K562 (cell line): ENCODE results near the gene MIDN. TPM values are rescaled to one million over a fixed set of nuclear protein-coding genes. Genes with fewer than 3 reads are reported as not detected.
A peak's percentile ranks its signal among the peaks of the same experiment; 100 is the strongest.

Experiments
- EGR1 ChIP-seq: fragments of 450-650 bp; conservative IDR thresholded peaks from 2 replicates; pipeline ENCODE4 v1.6.1; 2017; ENCODE audit warnings: mild to moderate bottlenecking
- GABPB1 ChIP-seq: sonication (generic); formaldehyde crosslinking; IDR thresholded peaks from 2 replicates; pipeline ENCODE4 v1.8.0; 2022; ENCODE audit warnings: mild to moderate bottlenecking, missing genetic modification reagents
- HDAC3 ChIP-seq: fragments of 450-650 bp; IDR thresholded peaks from 2 replicates; pipeline ENCODE4 v1.6.1; 2018; ENCODE audit warnings: borderline replicate concordance, mild to moderate bottlenecking, moderate library complexity; ENCODE audit not compliant: partially characterized antibody
- HMGN3 ChIP-seq: IDR thresholded peaks from 2 replicates; pipeline ENCODE4 v1.6.1; 2011; ENCODE audit warnings: borderline replicate concordance, low read depth, mild to moderate bottlenecking, mixed read lengths, low read length; ENCODE audit not compliant: insufficient read length; ENCODE audit errors: extremely low read depth
- L3MBTL2 ChIP-seq: fragments of 450-650 bp; IDR thresholded peaks from 2 replicates; pipeline ENCODE4 v1.6.1; 2016; ENCODE audit warnings: mild to moderate bottlenecking, moderate library complexity
- NRF1 ChIP-seq, 2 experiments: fragments of 450-650 bp; IDR thresholded peaks in 1 of 2; conservative IDR thresholded peaks in 1 of 2; 2 replicates each; pipeline ENCODE4 v1.6.1; 2014; ENCODE audit warnings: mild to moderate bottlenecking in 2 of 2
- RBFOX2 ChIP-seq: fragments of 200-400 bp; formaldehyde crosslinking; IDR thresholded peaks from 2 replicates; pipeline ENCODE4 v1.6.1; 2017; ENCODE audit warnings: low read depth, mild to moderate bottlenecking, low read length, moderate library complexity
- SAFB ChIP-seq: fragments of 200-400 bp; formaldehyde crosslinking; IDR thresholded peaks from 2 replicates; pipeline ENCODE4 v1.6.1; 2017; ENCODE audit warnings: low read depth, low read length, borderline replicate concordance
- TBP ChIP-seq: optimal IDR thresholded peaks from 2 replicates; pipeline ENCODE3; 2011; ENCODE audit warnings: low read depth, low read length, improper control_type of control experiment
- ZFX ChIP-seq: sonication (generic); formaldehyde crosslinking; IDR thresholded peaks from 2 replicates; pipeline ENCODE4 v1.8.0; 2022; ENCODE audit warnings: mild to moderate bottlenecking, missing genetic modification reagents, moderate library complexity
- ZNF124 ChIP-seq: sonication (generic); formaldehyde crosslinking; IDR thresholded peaks from 2 replicates; pipeline ENCODE4 v1.8.1; 2022; ENCODE audit warnings: missing genetic modification reagents
- ZNF23 ChIP-seq: fragments of 250-450 bp; sonication (Bioruptor Pico); IDR thresholded peaks from 2 replicates; pipeline ENCODE4 v1.4.0; 2020; ENCODE audit warnings: mild to moderate bottlenecking
- polyA plus RNA-seq, 8 experiments: library from polyadenylated mRNA; depleted of rRNA in 4 of 8; stranded (reverse) in 5 of 8; unstranded in 3 of 8; fragments of >200 nt; fragmentation: Nextera tagmentation in 2 of 8; fragmentation: Illumina TruSeq in 1 of 8; extraction: Ambion mirVana in 2 of 8; extraction: Trizol in 1 of 8; gene quantifications; 2 replicates each; pipeline versions ENCODE4 v1.2.1 to v1.2.3, GENCODE V29; 2011 to 2014; ENCODE audit warnings: inconsistent platforms in 1 of 8, missing spikeins in 1 of 8
- total RNA-seq, 7 experiments: library from RNA; depleted of rRNA in 6 of 7; stranded (reverse); fragments of >200 nt in 6 of 7; fragmentation: Illumina TruSeq in 2 of 7; extraction: Trizol in 2 of 7; gene quantifications; 2 replicates each; pipeline versions ENCODE4 v1.2.1 to v1.2.3, GENCODE V29; 2011 to 2021; ENCODE audit warnings: low replicate concordance in 1 of 7
- TF ChIP-seq, protein P1 (sequence below): conservative IDR thresholded peaks from 2 replicates; pipeline ENCODE4 v1.6.1; 2011; ENCODE audit warnings: low read depth, mild to moderate bottlenecking, low read length; ENCODE audit not compliant: control insufficient read depth
- TF ChIP-seq, protein P2 (sequence below), 2 experiments: fragments of 450-650 bp in 1 of 2; sonication (generic) in 1 of 2; formaldehyde crosslinking in 1 of 2; IDR thresholded peaks in 1 of 2; conservative IDR thresholded peaks in 1 of 2; 2 replicates each; pipeline versions ENCODE4 v1.6.1 to v1.8.1; 2016 to 2023; ENCODE audit warnings: mild to moderate bottlenecking in 2 of 2, moderate library complexity in 2 of 2, inconsistent platforms in 1 of 2, missing genetic modification reagents in 1 of 2
- TF ChIP-seq, protein P3 (sequence below): sonication (generic); formaldehyde crosslinking; IDR thresholded peaks from 2 replicates; pipeline ENCODE4 v1.9.0; 2022; ENCODE audit warnings: mild to moderate bottlenecking, missing genetic modification reagents
- TF ChIP-seq, protein P4 (sequence below), 2 experiments: IDR thresholded peaks; 2 replicates each; pipeline ENCODE4 v1.6.1; 2012; ENCODE audit warnings: improper control_type of control experiment in 2 of 2, low read depth in 2 of 2, low read length in 2 of 2, borderline replicate concordance in 1 of 2
- TF ChIP-seq, protein P5 (sequence below): sonication (generic); formaldehyde crosslinking; IDR thresholded peaks from 2 replicates; pipeline ENCODE4 v1.8.0; 2022; ENCODE audit warnings: mild to moderate bottlenecking, missing genetic modification reagents, borderline replicate concordance

MIDN gene
- total and polyA plus RNA-seq, 9 of the 15 experiments (the other 6 are each of a cell fraction or from before 2014, with no cell fraction given) = 0.17 to 120 (median 10.1) TPM

DNA sequence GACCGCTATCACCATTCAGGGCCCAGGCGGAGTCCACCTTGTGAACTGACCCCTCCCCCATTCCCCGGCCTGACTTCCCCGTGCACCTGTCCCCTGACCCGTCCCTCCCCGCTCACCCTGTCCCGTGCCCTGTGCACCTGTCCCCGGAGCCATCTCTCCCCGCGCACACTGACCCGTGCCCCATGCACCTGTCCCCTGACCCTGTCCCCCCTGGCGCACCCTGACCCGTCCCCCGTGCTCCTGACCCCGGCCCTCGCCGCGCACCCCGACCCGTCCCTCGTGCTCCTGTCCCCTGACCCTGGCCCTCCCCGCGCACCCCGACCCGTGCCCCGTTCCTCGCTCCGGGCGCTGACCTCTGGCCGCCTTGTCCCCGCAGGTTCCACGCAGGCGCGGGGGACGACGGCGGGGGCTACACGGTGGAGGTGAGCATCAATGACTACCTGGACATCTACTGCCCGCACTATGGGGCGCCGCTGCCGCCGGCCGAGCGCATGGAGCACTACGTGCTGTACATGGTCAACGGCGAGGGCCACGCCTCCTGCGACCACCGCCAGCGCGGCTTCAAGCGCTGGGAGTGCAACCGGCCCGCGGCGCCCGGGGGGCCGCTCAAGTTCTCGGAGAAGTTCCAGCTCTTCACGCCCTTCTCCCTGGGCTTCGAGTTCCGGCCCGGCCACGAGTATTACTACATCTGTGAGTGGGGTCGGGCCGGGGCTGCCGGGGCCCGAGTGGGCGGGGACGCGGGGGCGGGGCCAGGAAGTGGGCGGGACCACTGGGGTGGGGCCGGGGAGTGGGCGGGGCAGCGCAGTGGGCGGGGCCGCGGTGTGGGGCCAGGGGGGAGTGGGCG is 47.0 kb downstream of the MIDN start (continued):
- TF ChIP-seq, protein P1, sequence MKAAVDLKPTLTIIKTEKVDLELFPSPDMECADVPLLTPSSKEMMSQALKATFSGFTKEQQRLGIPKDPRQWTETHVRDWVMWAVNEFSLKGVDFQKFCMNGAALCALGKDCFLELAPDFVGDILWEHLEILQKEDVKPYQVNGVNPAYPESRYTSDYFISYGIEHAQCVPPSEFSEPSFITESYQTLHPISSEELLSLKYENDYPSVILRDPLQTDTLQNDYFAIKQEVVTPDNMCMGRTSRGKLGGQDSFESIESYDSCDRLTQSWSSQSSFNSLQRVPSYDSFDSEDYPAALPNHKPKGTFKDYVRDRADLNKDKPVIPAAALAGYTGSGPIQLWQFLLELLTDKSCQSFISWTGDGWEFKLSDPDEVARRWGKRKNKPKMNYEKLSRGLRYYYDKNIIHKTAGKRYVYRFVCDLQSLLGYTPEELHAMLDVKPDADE = 0 out of 2 replicates have a peak, but pooled peaks have one; percentile 40
- peak; percentile 69 to 76 for TF ChIP-seq NRF1 (conservative IDR thresholded peaks at IDR 0.05 in 1 of 2, IDR thresholded peaks at IDR 0.05 in 1 of 2)
- peak; percentile 7 for TF ChIP-seq HMGN3
- 0 out of 2 replicates have a peak, but pooled peaks have one; percentile 61 for TF ChIP-seq ZNF124 (CRISPR knock-in tag)
- peak; percentile 41; the same call in 1 of the 2 replicates for TF ChIP-seq GABPB1 (CRISPR knock-in tag)
- TF ChIP-seq ZFX (CRISPR knock-in tag) = peak; percentile 37; the same call in 1 of the 2 replicates
- TF ChIP-seq L3MBTL2 = peak; percentile 82
- no peak for TF ChIP-seq HDAC3
- TF ChIP-seq, protein P2, sequence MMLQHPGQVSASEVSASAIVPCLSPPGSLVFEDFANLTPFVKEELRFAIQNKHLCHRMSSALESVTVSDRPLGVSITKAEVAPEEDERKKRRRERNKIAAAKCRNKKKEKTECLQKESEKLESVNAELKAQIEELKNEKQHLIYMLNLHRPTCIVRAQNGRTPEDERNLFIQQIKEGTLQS (IDR thresholded peaks at IDR 0.05) = no peak
- TF ChIP-seq, protein P2 (CRISPR knock-in tag; conservative IDR thresholded peaks at IDR 0.05) = no peak
- TF ChIP-seq EGR1 = peak; percentile 62
- TF ChIP-seq, protein P3, sequence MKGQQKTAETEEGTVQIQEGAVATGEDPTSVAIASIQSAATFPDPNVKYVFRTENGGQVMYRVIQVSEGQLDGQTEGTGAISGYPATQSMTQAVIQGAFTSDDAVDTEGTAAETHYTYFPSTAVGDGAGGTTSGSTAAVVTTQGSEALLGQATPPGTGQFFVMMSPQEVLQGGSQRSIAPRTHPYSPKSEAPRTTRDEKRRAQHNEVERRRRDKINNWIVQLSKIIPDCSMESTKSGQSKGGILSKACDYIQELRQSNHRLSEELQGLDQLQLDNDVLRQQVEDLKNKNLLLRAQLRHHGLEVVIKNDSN = peak; percentile 37; the same call in 1 of the 2 replicates
- peak; percentile 40; the same call in 1 of the 2 replicates for TF ChIP-seq RBFOX2
- TF ChIP-seq, protein P4, sequence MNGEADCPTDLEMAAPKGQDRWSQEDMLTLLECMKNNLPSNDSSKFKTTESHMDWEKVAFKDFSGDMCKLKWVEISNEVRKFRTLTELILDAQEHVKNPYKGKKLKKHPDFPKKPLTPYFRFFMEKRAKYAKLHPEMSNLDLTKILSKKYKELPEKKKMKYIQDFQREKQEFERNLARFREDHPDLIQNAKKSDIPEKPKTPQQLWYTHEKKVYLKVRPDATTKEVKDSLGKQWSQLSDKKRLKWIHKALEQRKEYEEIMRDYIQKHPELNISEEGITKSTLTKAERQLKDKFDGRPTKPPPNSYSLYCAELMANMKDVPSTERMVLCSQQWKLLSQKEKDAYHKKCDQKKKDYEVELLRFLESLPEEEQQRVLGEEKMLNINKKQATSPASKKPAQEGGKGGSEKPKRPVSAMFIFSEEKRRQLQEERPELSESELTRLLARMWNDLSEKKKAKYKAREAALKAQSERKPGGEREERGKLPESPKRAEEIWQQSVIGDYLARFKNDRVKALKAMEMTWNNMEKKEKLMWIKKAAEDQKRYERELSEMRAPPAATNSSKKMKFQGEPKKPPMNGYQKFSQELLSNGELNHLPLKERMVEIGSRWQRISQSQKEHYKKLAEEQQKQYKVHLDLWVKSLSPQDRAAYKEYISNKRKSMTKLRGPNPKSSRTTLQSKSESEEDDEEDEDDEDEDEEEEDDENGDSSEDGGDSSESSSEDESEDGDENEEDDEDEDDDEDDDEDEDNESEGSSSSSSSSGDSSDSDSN (IDR thresholded peaks at IDR 0.05; ENCODE audit: borderline replicate concordance in 1 of 2, low read depth in 2 of 2, low read length in 2 of 2) = peak in 1 of 2 experiments; percentile 92; a peak in 2 of 4 replicates
- no peak for TF ChIP-seq ZNF23 (CRISPR knock-in tag)
- TF ChIP-seq, protein P5, sequence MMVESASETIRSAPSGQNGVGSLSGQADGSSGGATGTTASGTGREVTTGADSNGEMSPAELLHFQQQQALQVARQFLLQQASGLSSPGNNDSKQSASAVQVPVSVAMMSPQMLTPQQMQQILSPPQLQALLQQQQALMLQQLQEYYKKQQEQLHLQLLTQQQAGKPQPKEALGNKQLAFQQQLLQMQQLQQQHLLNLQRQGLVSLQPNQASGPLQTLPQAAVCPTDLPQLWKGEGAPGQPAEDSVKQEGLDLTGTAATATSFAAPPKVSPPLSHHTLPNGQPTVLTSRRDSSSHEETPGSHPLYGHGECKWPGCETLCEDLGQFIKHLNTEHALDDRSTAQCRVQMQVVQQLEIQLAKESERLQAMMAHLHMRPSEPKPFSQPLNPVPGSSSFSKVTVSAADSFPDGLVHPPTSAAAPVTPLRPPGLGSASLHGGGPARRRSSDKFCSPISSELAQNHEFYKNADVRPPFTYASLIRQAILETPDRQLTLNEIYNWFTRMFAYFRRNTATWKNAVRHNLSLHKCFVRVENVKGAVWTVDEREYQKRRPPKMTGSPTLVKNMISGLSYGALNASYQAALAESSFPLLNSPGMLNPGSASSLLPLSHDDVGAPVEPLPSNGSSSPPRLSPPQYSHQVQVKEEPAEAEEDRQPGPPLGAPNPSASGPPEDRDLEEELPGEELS (CRISPR knock-in tag) = no peak
- peak; percentile 61; the same call in 1 of the 2 replicates for TF ChIP-seq SAFB
- TF ChIP-seq TBP = peak; percentile 38
